Measurements from ENCODE around the gene IGSF21.
"Not testable (repeated sequence)": the region's sequence is repeated elsewhere in the genome, so short reads cannot be mapped to it uniquely, and the experiment has no call there.

IGSF21 gene

DNA sequence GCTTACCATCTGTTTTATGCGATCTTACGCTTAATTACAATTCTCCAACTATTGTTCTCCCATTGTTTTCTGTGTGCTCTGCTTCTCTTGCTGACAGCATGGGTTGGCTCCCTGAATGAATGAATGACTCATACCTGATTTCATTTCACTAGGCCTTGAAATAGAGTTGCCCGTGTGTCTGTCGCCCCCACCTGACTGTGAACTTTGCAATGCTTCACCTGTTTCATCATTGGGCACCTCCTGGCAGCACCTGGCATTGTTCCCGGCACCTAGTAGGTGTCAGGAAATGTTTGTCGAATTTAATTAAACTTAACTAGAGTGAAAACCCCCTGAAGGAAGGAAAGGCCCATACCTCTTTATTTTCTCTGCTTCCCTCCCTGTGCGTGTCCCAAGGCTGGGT, 252.7 kb downstream of the IGSF21 start:
- no peak for DNase-seq (ENCODE audit: low read depth)

DNA sequence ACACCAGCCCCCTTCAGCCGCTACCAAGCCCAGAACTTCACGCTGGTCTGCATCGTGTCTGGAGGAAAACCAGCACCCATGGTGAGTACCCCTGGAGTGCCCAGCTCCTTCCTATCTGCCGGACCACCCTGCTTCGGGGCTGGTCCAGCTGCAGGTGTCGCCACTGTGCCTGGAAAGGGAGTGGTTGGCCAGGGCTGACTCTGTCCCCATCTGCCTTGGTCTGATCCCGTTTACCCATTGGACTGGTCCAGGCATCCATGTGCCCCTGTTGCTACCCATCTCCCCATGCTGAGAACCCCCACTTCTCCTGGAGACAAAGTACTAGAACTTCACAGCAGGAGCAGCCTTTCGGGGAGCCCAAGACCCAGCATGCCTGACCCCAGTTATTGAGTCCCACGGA, 254.6 kb downstream of the IGSF21 start:
- no peak for DNase-seq (ENCODE audit: low read depth)

DNA sequence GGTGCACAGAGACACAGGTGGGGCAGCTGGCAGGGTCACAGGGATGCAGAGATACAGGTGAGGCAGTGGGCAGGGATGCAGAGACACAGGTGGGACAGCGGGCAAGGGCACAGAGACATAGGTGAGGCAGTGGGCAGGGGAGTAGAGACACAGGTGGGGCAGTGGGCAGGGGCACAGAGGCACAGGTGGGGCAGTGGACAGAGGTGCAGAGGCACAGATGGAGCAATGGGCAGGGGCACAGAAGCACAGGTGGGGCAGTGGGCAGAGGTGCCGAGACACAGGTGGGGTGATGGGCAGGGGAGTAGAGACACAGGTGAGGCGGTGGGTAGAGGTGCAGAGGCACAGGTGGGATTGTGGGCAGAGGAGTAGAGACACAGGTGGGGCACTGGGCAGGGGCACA, 255.8 kb downstream of the IGSF21 start:
- DNase-seq (ENCODE audit: low read depth) = no peak

DNA sequence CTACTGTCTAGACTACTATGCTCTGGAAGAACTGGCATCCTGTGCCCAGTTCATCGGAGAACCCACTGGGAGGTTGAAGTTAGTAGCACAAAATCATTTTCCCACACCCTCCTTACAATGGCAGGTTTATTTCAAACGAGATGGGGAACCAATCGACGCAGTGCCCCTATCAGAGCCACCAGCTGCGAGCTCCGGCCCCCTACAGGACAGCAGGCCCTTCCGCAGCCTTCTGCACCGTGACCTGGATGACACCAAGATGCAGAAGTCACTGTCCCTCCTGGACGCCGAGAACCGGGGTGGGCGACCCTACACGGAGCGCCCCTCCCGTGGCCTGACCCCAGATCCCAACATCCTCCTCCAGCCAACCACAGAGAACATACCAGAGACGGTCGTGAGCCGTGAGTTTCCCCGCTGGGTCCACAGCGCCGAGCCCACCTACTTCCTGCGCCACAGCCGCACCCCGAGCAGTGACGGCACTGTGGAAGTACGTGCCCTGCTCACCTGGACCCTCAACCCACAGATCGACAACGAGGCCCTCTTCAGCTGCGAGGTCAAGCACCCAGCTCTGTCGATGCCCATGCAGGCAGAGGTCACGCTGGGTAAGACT, 257.6 kb downstream of the IGSF21 start:
- no peak for DNase-seq (ENCODE audit: low read depth)

DNA sequence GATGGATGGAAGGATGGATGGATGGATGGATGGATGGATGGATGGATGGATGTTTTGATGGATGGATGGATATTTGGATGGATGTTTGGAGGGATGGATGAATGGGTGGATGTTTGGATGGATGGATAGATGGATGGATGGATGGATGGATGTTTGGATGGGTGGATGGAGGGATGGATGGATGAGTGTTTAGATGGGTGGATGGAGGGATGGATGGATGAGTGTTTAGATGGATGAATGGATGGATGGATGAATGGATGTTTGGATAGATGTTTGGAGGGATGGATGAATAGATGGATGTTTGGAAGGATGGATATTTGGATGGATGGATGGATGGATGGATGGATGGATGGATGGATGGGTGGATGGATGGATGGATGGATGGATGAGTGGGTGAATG, 264.9 kb downstream of the IGSF21 start:
- DNase-seq (ENCODE audit: low read depth) = not testable (repeated sequence)

DNA sequence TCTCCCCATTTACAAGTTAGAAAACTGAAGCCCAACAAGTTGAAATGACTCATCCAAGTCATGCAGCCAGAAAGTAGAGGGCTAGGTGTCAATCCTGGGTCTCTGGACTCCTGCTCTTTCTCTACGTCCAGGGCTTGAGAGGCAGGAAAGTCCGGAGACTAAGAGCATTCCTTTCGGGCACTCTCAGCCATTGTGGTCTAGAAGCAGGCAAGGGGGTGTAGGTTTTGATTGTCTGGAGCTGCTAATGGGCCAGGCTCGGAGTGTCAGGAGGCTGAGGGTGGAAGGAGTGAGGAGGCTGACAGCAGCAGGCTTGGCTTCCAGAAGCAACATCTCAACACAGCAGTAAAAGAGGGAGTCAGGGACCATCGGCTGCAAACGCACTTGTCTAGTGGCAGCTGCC, 265.6 kb downstream of the IGSF21 start:
- no peak for DNase-seq (ENCODE audit: low read depth)

DNA sequence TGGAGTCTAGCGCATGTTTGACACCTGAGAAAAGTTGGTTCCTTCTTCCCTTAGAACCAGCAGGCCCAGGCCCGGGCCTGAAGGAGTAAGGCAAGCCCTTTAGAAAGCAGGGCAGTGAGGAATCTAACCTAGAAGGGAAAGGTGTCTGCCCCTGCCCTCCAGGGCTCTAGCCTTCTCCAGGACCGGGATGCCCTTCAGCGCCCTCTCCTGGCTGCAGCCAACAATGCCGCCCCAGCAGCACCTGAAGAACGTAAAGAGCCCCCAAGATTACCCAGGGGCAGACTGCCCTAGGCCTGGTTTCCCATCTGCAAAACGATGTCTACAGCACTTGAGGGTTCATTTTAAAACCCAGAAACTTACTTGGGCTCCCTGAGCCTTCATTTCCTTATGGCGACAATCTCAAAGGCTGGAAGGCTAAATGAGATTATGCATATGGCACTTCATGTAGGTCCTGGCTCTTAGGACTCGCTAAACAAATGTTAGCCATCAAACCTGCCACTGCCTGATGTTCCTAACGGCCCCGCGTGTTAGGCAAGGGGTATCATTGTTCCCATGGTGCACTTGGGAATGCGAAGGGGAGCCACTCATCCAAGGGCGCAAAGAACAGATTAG, 266.4 kb downstream of the IGSF21 start:
- no peak for DNase-seq (ENCODE audit: low read depth)

DNA sequence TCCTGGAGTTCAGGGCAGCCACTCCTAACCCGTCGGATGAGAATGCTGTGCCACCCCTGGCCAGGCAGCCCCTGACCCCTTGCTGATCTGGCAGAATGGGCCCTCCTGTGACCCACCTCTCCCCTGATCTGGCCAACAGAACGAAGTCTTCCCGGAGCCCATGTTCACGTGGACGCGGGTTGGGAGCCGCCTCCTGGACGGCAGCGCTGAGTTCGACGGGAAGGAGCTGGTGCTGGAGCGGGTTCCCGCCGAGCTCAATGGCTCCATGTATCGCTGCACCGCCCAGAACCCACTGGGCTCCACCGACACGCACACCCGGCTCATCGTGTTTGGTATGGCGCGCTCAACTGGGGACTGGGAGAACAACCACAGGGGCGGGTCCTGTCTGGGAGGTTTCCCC, 269.1 kb downstream of the IGSF21 start:
- DNase-seq (ENCODE audit: low read depth) = no peak

DNA sequence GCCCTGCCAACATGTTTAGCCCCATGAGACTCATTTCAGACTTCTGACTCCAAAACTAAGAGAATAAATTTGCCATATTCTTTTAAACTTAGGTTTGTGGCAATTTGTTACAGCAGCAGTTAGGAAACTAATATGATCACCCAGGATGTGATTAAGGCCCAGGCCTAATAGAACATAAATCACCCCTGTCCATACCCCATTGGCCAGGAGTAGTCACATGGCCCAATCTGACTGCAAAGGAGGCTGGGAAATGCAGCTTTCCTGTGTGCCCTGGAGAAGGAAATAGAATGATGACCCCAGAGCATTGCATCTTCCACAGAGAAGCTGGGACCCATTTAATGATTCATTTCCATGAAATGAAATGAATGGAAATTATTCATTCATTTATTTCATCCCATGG, 272.7 kb downstream of the IGSF21 start:
- DNase-seq (ENCODE audit: low read depth) = no peak

DNA sequence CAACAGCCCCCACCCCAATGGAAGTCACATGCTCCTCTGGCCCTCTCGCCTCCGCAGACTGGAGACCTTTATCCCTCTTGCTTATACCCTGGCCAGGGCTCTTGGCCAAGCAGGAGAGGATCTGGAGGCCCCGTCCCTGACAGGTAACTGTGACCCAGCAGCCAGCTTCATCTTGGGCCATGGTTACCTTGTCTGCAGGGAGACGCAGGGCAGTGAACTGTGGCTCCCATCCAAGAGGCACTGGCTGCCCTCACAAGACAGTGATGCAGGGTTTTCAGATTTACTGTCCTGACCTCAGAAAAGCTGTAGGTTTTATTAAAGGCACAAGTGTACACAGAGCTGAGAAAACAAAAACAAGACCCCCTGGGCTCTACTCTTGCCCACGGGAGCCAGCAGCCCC, 276.5 kb downstream of the IGSF21 start:
- no peak for DNase-seq (ENCODE audit: low read depth)

DNA sequence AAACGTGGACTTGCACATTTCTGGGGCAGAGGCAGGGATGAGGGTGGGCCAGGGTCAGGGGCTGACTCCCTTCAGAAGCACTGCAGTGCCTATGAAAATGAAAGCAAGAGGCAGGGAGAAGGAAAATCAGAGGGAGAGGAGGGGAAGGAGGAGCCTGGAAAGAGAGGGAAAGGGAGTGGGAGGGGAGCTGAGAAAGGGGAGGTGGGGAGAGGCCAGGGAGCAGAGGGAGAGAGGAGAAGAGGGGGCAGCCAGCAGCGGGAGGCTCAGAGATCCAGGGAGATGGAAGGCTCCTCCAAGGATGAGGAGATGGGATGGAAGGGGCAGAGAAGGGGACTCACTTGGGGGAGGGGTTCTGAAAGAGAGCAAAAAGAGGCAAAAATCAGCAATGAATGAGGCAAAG, 276.9 kb downstream of the IGSF21 start:
- DNase-seq (ENCODE audit: low read depth) = no peak

DNA sequence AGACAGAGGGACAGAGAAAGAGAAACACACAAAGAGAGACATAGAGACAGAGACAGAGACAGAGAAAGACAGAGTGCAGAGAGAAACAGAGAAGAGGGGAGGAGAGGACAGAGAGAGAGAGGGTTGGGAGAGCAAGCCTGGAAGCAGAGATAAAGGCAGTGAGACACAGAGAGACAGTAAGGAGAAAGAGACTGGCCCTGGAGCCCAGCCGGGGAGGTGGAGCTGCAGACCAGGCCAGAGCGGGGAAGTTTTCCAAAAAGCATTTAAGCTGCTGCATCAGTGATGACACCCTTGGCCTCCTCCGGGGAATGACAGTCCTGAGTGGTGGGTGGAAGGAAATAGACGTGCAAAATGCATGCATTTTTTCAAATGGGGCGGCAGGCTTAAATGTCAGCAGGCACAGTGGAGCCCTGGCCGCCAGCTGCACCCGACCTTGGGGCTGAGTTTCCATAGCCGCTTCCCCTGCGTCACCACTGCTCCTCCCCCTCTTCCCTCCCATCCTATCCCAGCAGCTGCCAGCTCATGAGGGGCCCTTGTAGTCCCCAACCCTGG, 277.7 kb downstream of the IGSF21 start:
- no peak for DNase-seq (ENCODE audit: low read depth)

DNA sequence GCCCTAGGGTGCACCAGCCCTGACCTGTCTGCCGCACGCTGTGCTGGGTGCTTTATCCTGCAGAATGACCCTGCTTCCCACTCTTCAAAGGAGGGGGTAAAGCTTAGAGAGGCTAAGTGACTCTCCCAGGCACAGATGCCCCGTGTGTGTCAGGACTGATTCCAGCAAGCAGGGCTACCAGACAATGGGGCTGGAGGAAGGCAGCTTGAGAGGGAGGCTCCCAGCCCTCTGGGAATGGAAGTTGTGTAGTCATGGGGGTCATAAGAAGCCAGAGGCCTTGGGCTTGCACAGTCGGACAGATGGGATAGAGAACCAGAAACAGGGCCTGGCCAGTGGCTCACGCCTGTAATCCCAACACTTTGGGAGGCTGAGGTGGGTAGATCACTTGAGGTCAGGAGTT, 279.0 kb downstream of the IGSF21 start:
- no peak for DNase-seq (ENCODE audit: low read depth)

DNA sequence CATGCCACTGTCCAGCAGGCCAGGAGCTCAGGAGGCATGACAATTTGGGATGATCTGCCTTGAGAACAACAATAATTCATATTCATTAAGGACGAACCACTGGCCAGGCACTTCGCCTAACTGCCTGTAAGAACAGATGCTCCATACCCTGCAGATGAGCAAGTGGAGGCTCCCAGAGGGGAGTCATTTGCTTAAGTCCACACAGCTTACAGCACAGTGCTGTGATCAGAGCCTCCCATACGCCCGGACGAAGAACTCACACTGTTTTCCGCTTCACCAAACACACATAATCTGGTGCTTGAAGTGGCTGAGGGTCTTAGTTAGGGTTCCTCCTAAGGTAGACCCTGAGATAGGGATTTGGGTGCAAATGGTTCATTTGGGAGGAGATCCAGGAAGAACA, 279.7 kb downstream of the IGSF21 start:
- no peak for DNase-seq (ENCODE audit: low read depth)

DNA sequence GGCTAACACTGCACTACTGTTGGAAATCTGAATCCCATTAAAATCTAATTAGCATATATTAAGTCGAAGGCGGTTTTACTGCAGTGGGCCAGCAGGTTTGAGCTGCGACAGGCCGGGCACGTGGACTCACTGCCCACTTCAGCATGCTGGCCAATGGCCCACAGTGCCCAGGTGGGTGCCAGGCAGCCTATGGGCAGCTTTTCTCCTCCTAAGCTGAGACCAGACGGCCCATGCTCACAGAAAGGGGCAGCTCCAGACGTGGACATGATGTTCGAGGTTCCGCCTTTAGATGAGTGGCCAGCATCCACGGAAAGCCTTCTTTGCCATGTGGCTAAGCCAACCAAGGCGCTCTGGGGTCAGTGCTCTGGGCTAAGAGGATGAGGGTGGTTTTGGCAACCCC, 283.4 kb downstream of the IGSF21 start:
- no peak for DNase-seq (ENCODE audit: low read depth)

DNA sequence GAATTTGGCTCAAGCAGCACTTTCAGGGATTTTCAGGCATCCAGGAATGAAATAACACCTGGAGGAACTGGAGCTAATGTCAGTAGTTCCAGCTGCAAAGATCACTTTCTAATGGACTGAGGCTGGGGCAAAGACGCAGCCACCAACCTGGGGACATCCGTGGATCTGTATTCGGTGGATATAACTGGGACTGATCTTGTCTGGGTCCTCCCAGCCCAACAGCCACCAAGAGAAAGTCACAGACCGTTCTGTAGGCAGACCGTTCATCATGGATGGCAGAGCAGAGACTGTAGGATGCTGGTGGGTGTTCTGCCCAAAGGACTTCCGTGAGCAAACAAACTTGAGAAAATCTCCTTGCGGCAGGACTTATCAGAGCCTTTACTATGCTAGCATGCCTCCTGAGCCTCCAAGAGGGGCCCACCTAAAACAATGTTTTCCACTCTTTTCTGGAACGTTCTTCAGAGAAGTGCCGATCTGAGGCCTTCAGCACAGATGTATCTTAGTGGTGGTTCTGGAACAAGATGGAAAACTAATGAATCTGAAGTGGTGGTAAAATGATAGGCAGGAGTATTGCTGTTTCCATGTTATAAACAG, 287.1 kb downstream of the IGSF21 start:
- no peak for DNase-seq (ENCODE audit: low read depth)

DNA sequence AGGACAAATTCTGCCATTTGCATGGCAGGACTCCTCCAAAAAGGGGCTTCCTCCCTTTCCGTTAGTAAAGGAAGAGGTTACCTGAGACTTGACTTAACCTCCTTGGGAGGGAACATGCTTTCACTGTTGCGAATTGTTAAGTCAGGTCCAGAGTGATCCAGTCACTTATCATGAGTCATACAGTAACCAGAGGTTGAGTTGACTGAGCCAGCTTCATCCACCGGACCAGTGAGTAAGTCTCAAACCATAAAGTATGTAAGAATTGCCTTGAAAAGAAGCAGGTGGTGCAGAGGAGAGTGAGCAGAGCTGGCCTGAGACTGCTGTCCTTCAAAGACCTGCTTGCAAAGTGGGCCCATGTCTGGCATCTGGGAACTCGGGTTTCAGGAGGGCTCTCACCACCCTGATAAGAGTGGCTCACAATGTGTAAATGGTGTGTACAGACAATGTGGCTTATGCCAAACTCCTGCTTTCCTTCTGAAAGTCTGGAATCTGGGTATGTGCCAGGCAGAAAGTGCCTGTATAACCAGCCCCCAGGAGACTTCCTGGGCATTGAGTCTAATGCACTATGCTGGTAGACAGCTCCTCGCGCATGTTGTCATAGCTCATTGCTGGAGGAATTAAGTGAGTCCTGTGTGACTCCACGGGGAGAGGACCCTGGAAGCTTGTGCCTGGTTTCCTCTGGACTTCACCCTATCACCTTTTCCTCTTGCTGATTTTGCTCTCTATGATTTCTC, 288.8 kb downstream of the IGSF21 start:
- no peak for DNase-seq (ENCODE audit: low read depth)

DNA sequence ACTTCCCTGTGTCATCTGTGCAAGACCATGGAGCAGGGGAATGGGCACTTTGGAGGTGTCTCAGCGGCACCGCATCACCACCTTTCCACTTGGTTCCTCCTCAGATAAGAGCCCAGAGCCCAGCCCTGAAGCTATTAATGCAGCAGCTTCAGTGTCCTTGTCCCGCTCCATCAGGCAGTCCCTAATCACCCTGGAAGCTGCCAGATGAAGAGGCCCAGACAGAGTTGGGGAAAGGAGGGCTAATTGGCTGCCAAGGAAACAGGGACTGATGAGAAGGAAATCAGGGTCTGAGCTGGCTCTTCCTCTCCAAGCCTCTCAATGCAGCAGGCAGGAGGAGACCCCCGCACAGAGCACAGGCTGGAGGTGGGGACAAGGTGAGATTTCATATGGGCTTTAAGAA, 290.0 kb downstream of the IGSF21 start:
- DNase-seq (ENCODE audit: low read depth) = no peak

DNA sequence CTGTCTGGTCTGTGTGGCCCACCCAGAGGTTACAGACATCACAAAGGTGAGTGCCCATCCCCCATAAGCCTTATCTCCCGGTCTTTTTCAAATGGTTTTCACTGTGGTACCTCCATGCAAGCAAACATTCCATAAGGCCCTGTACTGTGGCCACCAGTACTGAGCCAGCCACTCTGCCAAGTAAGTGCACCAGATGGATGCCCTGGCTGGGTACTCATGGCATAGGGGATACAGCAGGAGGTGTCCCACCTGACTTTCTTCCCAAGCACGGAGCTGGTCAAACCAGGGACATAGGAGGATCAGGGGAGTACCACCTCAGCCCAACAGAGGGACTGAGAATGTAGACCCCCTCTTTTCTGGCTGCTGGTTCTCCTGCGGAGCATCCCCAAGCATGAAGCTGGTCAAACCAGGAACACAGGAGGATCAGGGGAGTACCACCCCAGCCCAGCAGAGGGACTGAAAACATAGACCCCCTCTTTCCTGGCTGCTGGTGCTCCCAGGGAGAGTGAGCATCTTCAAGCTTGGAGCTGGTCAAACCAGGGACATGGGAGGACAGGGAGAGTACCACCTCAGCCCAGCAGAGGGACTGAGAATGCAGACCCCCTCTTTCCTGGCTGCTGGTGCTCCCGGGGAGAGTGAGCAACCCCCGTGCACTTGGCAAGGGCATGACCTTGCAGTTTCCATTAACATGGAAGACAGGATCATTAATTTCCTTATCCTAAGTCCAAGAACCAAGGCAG, 291.4 kb downstream of the IGSF21 start:
- no peak for DNase-seq (ENCODE audit: low read depth)

DNA sequence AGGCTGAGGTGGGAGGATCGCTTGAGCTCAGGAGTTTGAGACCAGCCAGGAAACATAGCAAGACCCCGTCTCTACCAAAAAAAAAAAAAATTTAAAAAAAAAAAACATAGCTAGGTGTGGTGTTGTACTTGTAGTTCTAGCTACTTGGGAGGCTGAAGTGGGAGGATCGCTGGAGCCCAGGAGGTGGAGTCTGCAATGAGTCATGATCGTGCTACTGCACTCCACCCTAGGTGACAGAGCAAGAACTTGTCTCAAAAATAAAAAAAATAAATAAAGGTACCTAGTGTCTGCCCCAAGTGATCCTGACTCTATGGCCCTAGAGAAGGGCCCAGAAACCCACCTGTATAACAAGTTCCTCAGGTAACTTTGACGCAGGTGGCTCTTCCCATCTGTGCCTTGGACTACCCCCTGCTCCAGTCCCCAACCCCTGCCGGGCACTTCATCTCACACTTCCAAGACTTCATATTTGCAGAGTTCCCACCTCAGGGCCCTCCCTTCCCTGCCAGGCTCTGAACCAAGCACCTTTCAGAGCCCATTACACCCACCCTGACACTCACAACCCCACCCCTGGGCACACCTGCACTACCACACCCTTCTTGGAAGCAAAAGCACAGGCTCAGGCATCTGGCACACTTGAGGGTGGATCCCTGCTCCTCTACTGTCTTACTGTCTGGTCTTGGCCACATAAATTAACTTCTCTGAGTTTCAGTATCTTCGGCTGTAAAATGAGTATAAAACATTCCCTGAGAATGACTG, 292.9 kb downstream of the IGSF21 start:
- no peak for DNase-seq (ENCODE audit: low read depth)

DNA sequence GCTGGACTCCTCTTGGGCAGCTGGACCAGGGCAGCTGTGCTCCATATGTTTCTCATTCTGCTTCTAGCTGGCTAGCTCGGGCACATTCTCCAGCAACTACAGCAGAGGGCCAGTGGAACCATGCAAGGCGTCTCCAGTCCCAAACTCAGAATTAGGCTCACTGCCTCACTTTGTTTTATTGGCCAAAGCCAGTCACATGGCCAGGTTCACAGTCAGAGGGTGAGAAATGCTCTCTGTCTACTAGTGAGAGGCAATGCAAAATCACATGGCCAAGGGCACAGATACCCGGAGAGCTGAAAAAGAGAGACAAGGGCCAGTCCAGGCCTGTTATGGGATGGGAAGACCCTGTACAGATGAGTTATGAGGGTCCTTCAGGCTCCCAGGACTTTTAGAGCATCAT, 294.3 kb downstream of the IGSF21 start:
- no peak for DNase-seq (ENCODE audit: low read depth)

DNA sequence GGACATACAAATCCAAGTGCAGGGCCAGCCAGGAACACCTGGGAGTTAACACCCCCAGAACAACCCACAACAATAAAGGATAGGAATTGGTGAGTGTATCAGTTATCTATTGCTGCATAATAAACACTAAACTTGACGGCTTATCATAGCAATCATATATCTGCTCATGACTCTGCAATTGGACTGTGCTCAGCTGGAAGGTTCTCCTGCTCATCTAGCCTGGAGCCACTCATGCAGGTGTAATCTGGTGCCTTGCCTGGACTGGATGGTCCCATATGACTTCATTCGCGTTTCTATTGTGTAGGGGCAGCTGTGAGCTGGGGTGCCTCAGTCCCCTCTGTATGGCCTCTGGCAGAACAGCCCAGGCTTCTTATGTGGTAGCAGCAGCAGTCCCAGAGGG, 296.9 kb downstream of the IGSF21 start:
- no peak for DNase-seq (ENCODE audit: low read depth)
